Cardiac muscle cell (in vitro differentiated cells and primary cell): ENCODE data around the gene SLC6A3. TPM values are rescaled to one million over a fixed set of nuclear protein-coding genes. Genes with fewer than 3 reads are reported as not detected.

Experiments
- DNase-seq, 2 donors: peaks; one replicate each; pipeline versions ENCODE4 v3.0.0 to v3.0.0-alpha.2; 2010 to 2017; ENCODE audit warnings: low read depth in 1 of 2, low spot score in 1 of 2
- H3K27ac ChIP-seq: fragments of 200-600 bp; sonication (generic); 2 replicates; pipeline ENCODE4 v1.5.1; 2016
- H3K27me3 ChIP-seq: fragments of 200-600 bp; sonication (generic); 2 replicates; pipeline ENCODE4 v1.6.0; 2016; ENCODE audit warnings: control low read depth
- H3K36me3 ChIP-seq: fragments of 200-600 bp; sonication (generic); 2 replicates; pipeline ENCODE4 v1.5.1; 2016; ENCODE audit warnings: control low read depth
- H3K4me1 ChIP-seq: fragments of 200-600 bp; sonication (generic); 2 replicates; pipeline ENCODE4 v1.8.1; 2017; ENCODE audit warnings: low read depth, mild to moderate bottlenecking, mixed run types
- H3K4me3 ChIP-seq: fragments of 200-600 bp; sonication (generic); 2 replicates; pipeline ENCODE4 v1.5.1; 2016; ENCODE audit warnings: mild to moderate bottlenecking
- H3K9me3 ChIP-seq: fragments of 200-600 bp; sonication (generic); 2 replicates; pipeline ENCODE4 v1.5.1; 2017; ENCODE audit warnings: low read depth, mild to moderate bottlenecking, control low read depth
- polyA plus RNA-seq: library from polyadenylated mRNA; unstranded; fragments of >200 nt; fragmentation: Nextera tagmentation; extraction: Ambion mirVana; gene quantifications from 2 replicates; pipeline ENCODE4 v1.2.1, GENCODE V29; 2016
- total RNA-seq: library from RNA; depleted of rRNA; stranded (reverse); fragments of >200 nt; gene quantifications from 2 replicates; pipeline ENCODE4 v1.2.3, GENCODE V29; 2016
- TF ChIP-seq, protein P1 (sequence below): IDR thresholded peaks from 2 replicates; pipeline ENCODE4 v1.5.1; 2012; ENCODE audit warnings: low read depth, mild to moderate bottlenecking, low read length

The SLC6A3 gene
- total and polyA plus RNA-seq, 2 experiments from 2014 or later, result not detected

DNA sequence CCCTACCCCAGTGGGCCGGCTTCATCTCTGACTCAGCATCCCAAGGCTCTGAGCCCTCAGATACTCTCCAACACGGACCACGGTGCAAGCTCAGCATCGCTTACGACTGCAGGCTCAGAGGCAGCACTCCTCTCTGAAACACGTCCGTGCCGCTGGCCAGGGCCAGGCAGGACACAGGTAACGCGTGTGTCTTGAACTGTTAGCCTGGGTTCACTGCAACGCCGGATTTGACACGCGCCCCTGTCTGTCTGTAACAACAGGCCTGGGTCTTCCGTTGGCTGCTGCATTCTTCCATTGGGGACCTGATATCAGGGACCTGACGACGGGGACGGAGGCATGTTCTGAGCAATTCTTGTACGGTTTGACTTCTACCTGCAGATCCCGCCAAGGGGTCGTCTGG is 6.4 kb downstream of the SLC6A3 start:
- H3K27me3 ChIP-seq, result peaks cover 50% of the 10 kb centered on the region
- no peaks in the 10 kb centered on the region for H3K9me3 ChIP-seq
- TF ChIP-seq, protein P1, sequence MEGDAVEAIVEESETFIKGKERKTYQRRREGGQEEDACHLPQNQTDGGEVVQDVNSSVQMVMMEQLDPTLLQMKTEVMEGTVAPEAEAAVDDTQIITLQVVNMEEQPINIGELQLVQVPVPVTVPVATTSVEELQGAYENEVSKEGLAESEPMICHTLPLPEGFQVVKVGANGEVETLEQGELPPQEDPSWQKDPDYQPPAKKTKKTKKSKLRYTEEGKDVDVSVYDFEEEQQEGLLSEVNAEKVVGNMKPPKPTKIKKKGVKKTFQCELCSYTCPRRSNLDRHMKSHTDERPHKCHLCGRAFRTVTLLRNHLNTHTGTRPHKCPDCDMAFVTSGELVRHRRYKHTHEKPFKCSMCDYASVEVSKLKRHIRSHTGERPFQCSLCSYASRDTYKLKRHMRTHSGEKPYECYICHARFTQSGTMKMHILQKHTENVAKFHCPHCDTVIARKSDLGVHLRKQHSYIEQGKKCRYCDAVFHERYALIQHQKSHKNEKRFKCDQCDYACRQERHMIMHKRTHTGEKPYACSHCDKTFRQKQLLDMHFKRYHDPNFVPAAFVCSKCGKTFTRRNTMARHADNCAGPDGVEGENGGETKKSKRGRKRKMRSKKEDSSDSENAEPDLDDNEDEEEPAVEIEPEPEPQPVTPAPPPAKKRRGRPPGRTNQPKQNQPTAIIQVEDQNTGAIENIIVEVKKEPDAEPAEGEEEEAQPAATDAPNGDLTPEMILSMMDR, result no peak
- H3K27ac ChIP-seq, result no peak overlapping the region
- no peaks in the 10 kb centered on the region for H3K36me3 ChIP-seq
- H3K4me3 ChIP-seq, result no peak overlapping the region
- no peaks in the 10 kb centered on the region for H3K4me1 ChIP-seq
- DNase-seq, result no peak

DNA sequence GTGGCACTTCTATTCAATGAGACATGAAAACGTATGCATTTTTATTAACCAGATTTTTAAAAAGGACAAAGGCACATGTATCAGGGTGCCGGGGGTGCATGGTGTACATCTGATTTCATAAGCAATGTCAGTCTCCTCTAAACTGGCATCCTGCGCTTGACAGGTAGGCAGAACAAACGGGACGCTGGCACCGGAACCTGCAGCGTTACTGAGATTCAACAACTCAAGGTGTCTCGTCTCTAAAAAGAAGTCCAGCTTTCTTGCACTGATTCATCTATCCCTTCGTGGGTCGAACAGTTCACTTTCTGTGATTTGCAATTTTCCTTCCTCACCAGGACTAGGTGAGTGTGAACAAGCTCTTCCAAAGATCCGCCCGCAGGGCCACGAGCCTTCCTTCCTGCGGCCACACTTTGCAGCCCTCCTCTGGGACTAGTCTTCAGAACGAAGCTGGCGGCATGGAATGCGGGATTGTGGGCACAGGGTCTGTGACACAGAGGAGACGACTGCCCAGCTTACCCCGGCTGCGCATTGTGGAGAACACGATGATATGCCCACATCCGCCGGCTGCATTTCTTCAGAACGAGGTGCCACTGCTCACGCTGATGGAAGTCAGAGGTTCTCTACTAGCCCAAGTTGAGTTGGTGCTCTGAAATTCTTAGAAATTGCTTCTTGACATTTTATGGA is 7.2 kb downstream of the SLC6A3 start:
- H3K9me3 ChIP-seq, result no peaks in the 10 kb centered on the region
- no peak overlapping the region for H3K27ac ChIP-seq
- no peak overlapping the region for H3K4me3 ChIP-seq
- no peak for DNase-seq
- H3K27me3 ChIP-seq, result peaks cover 42% of the 10 kb centered on the region
- H3K36me3 ChIP-seq, result no peaks in the 10 kb centered on the region
- TF ChIP-seq, protein P1, result no peak
- no peaks in the 10 kb centered on the region for H3K4me1 ChIP-seq

DNA sequence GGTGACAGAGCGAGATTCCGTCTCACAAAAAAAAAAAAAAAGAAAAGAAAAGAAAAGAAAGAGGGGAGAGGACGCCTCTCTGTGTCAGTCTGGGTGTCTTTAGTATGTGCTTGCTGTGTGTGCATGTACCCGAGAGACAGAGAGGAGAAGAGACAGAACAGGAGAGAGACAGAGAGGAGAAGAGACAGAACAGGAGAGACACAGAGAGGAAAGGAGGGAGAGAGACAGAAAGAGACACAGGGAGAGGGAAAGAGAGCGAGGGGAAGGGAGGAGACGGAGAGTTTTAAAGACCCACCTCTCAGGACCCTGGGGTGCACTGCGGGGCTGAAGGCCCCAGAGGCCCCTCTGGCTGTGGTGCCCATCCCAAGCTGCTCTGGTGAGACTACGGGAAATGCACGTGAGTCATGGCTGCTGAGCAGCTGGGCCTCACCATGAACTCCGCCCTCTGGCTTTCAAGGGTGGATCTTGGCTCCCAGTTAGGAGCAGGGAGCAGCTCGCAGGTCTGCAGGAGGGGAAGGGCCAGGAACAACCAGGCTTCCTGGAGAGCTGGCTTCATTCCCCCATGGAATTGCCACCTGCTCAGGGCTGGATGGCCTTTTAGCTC is 7.9 kb downstream of the SLC6A3 start:
- Histone ChIP-seq H3K4me1 (no peaks in the 10 kb centered on the region), H3K4me3 (no peak overlapping the region), H3K9me3 (no peaks in the 10 kb centered on the region), H3K27ac (no peak overlapping the region), H3K36me3 (no peaks in the 10 kb centered on the region), H3K27me3 (peaks cover 35% of the 10 kb centered on the region)
- DNase-seq, result peak in 1 of 2 donors; percentile 56
- TF ChIP-seq, protein P1, result peak; percentile 19

DNA sequence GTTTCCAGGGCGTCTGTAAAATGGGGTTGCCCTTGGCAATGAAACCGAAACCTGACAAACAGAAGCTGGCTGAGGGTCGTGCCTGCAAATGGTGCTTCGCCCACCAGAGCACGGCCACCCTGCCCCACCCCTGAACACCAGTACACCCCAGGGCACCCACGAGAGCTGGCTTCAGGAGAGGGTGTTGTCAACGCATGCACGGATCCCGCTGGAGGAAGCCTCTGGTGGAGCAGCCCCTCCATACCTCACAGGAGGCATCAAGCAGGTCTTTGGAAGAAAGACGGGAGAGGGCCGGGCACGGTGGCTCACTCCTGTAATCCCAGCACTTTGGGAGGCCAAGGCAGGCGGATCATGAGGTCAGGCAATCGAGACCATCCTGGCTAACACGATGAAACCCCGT is 8.6 kb downstream of the SLC6A3 start:
- no peak for DNase-seq
- H3K9me3 ChIP-seq, result no peaks in the 10 kb centered on the region
- TF ChIP-seq, protein P1, result no peak
- no peaks in the 10 kb centered on the region for H3K36me3 ChIP-seq
- no peaks in the 10 kb centered on the region for H3K4me1 ChIP-seq
- no peak overlapping the region for H3K4me3 ChIP-seq
- H3K27me3 ChIP-seq, result peaks cover 28% of the 10 kb centered on the region
- H3K27ac ChIP-seq, result no peak overlapping the region

DNA sequence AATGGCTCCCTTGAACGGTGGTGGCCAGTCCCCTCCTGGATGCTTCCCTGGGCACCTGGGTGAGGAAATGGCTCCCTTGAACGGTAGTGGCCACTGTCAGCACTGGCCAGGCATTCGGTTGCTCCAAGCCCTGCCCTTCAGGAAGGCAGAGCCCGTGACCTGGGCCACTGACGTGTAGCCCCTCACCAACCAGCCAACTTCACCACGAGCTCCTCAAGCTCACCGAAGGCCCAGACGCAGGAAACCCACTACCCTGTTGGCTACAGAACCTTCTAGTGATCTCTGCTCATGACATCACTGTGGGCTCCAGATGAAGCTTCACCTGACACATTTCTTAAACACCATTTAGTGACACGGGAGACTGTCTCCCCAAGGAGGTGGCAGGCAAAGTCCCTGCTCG is 9.2 kb downstream of the SLC6A3 start:
- H3K4me1 ChIP-seq, result no peaks in the 10 kb centered on the region
- peaks cover 22% of the 10 kb centered on the region for H3K27me3 ChIP-seq
- TF ChIP-seq, protein P1, result no peak
- DNase-seq, result no peak
- H3K4me3 ChIP-seq, result no peak overlapping the region
- no peak overlapping the region for H3K27ac ChIP-seq
- H3K9me3 ChIP-seq, result no peaks in the 10 kb centered on the region
- H3K36me3 ChIP-seq, result no peaks in the 10 kb centered on the region
